Natural killer cell (primary cell): ENCODE results near the gene WRNIP1. TPM values are rescaled to one million over a fixed set of nuclear protein-coding genes. Genes with fewer than 3 reads are reported as not detected.
"Not testable (repeated sequence)": the region's sequence is repeated elsewhere in the genome, so short reads cannot be mapped to it uniquely, and the experiment has no call there.

Experiments used
- ATAC-seq, 3 donors: fragments of 150-1000 bp in 2 of 3; fragments of 200-7000 bp in 1 of 3; cut with Tn5 transposase; 1 replicate in 1 of 3; 2 replicates in 2 of 3; pipeline ENCODE4 v1.10.0; 2021; ENCODE audit warnings: mild to moderate bottlenecking in 2 of 3, moderate library complexity in 2 of 3
- DNase-seq, 2 donors: peaks; one replicate each; pipeline versions ENCODE4 v3.0.0 to v3.0.0-alpha.2; 2013 to 2021; ENCODE audit warnings: mixed read lengths in 1 of 2
- H3K27ac ChIP-seq: one replicate; pipeline ENCODE4 v1.5.1; 2013; ENCODE audit warnings: mild to moderate bottlenecking, low read length
- H3K27me3 ChIP-seq: one replicate; pipeline ENCODE4 v1.6.1; 2013; ENCODE audit warnings: low read length; ENCODE audit not compliant: control insufficient read depth, insufficient read depth
- H3K36me3 ChIP-seq: one replicate; pipeline ENCODE4 v1.6.1; 2013; ENCODE audit warnings: low read length; ENCODE audit not compliant: control insufficient read depth, insufficient read depth
- H3K4me1 ChIP-seq: one replicate; pipeline ENCODE4 v1.6.1; 2013; ENCODE audit warnings: low read length; ENCODE audit not compliant: control insufficient read depth, insufficient read depth
- H3K4me3 ChIP-seq: one replicate; pipeline ENCODE4 v1.5.1; 2013; ENCODE audit warnings: low read length
- H3K9me3 ChIP-seq: one replicate; pipeline ENCODE4 v1.6.1; 2013; ENCODE audit warnings: low read length; ENCODE audit not compliant: control insufficient read depth, insufficient read depth
- H3K27ac Mint-ChIP-seq, 2 donors: one replicate each; pipeline ENCODE4 v1.8.0; 2022; ENCODE audit warnings: mild to moderate bottlenecking in 2 of 2, mixed read lengths in 2 of 2, moderate library complexity in 1 of 2
- H3K27me3 Mint-ChIP-seq, 2 donors: one replicate each; pipeline ENCODE4 v1.8.0; 2022; ENCODE audit warnings: low read depth in 2 of 2, mixed read lengths in 2 of 2
- H3K36me3 Mint-ChIP-seq: one replicate; pipeline ENCODE4 v1.8.0; 2022; ENCODE audit warnings: mixed read lengths
- H3K4me1 Mint-ChIP-seq, 2 donors: one replicate each; pipeline ENCODE4 v1.8.0; 2022; ENCODE audit warnings: mixed read lengths in 2 of 2
- H3K4me3 Mint-ChIP-seq: one replicate; pipeline ENCODE4 v1.8.0; 2022; ENCODE audit warnings: mild to moderate bottlenecking, moderate library complexity, mixed read lengths
- H3K9me3 Mint-ChIP-seq, 2 donors: one replicate each; pipeline ENCODE4 v1.8.0; 2022; ENCODE audit warnings: mixed read lengths in 2 of 2
- CTCF ChIP-seq: fragments of 200-600 bp; IDR thresholded peaks from one replicate; pipeline ENCODE4 v1.8.0; 2022; ENCODE audit warnings: antibody characterized with exemption
- WGBS: methylation state at CpG from one replicate; pipeline ENCODE4 v1.1.7; 2013; ENCODE audit warnings: missing lambda C conversion rate; ENCODE audit not compliant: insufficient coverage; 5-methylcytosine and 5-hydroxymethylcytosine counted together
- intact Hi-C: fragments of 100-400 bp; cut with micrococcal nuclease; formaldehyde crosslinking; loops from one replicate; pipeline ENCODE4 v1.14.2; 2022
- total RNA-seq, 4 donors: library from RNA; stranded (reverse); fragments of 120-200 nt in 1 of 4; gene quantifications; one replicate each; pipeline versions ENCODE4 v1.2.3 to v1.2.4, GENCODE V29; 2013 to 2022

The WRNIP1 gene
- total RNA-seq, 3 donors from 2014 or later (not counting 1 experiment from before 2014, with no cell fraction given), result 27.9 to 34.8 (median 30.5) TPM

- H3K36me3 Mint-ChIP-seq, result no peaks in the 10 kb centered on the region
- TF ChIP-seq CTCF, result no peak
- peak overlapping the region; percentile 80 to 91 for H3K27ac Mint-ChIP-seq
- H3K4me1 Mint-ChIP-seq, result peaks cover 23 to 37% of the 10 kb centered on the region in 2 donors
- Histone ChIP-seq H3K27ac (no peak overlapping the region), H3K4me1 (peaks cover 45% of the 10 kb centered on the region), H3K4me3 (no peak overlapping the region), H3K9me3 (no peaks in the 10 kb centered on the region), H3K27me3 (no peaks in the 10 kb centered on the region), H3K36me3 (no peaks in the 10 kb centered on the region)
- H3K27me3 Mint-ChIP-seq, result no peaks in the 10 kb centered on the region
- DNase-seq (no peak), ATAC-seq (no peak)
- H3K4me3 Mint-ChIP-seq, result no peak overlapping the region
- WGBS, result 94% methylated on average over 14 of the region's 14 CpGs
- intact Hi-C loops, result no loop called here
- H3K9me3 Mint-ChIP-seq, result no peaks in the 10 kb centered on the region
Measured at GRCh38 chr6:2800552-2801316, 35.5 kb downstream of the WRNIP1 start.

GRCh38 chr6:2801687-2802086 is 36.5 kb downstream of the WRNIP1 start:
- H3K4me3 ChIP-seq, H3K4me3 Mint-ChIP-seq, H3K9me3 Mint-ChIP-seq, DNase-seq, H3K36me3 ChIP-seq, H3K9me3 ChIP-seq, H3K27me3 Mint-ChIP-seq, H3K27me3 ChIP-seq, H3K27ac ChIP-seq, H3K36me3 Mint-ChIP-seq, ATAC-seq, H3K27ac Mint-ChIP-seq: not testable (repeated sequence)
- intact Hi-C loops, result loop anchor here (2.0 kb wide), 1 partner anchor 33 kb away; no protein-coding TSS in a partner anchor
- H3K4me1 Mint-ChIP-seq, result peaks cover 25 to 42% of the 10 kb centered on the region in 2 donors
- H3K4me1 ChIP-seq, result peaks cover 39% of the 10 kb centered on the region
- WGBS, result 97% methylated on average over 2 of the region's 4 CpGs

- Mint-ChIP-seq H3K9me3 (no peaks in the 10 kb centered on the region), H3K4me1 (peaks cover 29 to 42% of the 10 kb centered on the region in 2 donors), H3K27ac (no peak overlapping the region), H3K4me3 (no peak overlapping the region), H3K27me3 (no peaks in the 10 kb centered on the region), H3K36me3 (no peaks in the 10 kb centered on the region)
- H3K36me3 ChIP-seq, result no peaks in the 10 kb centered on the region
- H3K27ac ChIP-seq, result no peak overlapping the region
- 98% methylated on average over 8 of the region's 8 CpGs for WGBS
- no peak for ATAC-seq
- TF ChIP-seq CTCF, result no peak
- no peaks in the 10 kb centered on the region for H3K9me3 ChIP-seq
- H3K4me1 ChIP-seq, result peaks cover 30% of the 10 kb centered on the region
- intact Hi-C loops, result loop anchor here (2.0 kb wide), 1 partner anchor 32 kb away; no protein-coding TSS in a partner anchor
- no peak overlapping the region for H3K4me3 ChIP-seq
- DNase-seq, result no peak
- H3K27me3 ChIP-seq, result no peaks in the 10 kb centered on the region
Measured at GRCh38 chr6:2802521-2803060, 37.4 kb downstream of the WRNIP1 start.

GRCh38 chr6:2803731-2804429 is 38.7 kb downstream of the WRNIP1 start:
- Histone ChIP-seq H3K27me3 (no peaks in the 10 kb centered on the region), H3K4me1 (peaks cover 21% of the 10 kb centered on the region), H3K9me3 (no peaks in the 10 kb centered on the region), H3K4me3 (no peak overlapping the region), H3K27ac (no peak overlapping the region), H3K36me3 (no peaks in the 10 kb centered on the region)
- Mint-ChIP-seq H3K36me3 (no peaks in the 10 kb centered on the region), H3K27ac (no peak overlapping the region), H3K27me3 (no peaks in the 10 kb centered on the region), H3K4me1 (peaks cover 31 to 44% of the 10 kb centered on the region in 2 donors), H3K4me3 (no peak overlapping the region), H3K9me3 (no peaks in the 10 kb centered on the region)
- 86% methylated on average over 7 of the region's 7 CpGs for WGBS
- ATAC-seq (no peak), DNase-seq (no peak)
- TF ChIP-seq CTCF, result no peak
- intact Hi-C loops, result loop anchor here (2.0 kb wide), 1 partner anchor 31 kb away; no protein-coding TSS in a partner anchor
